ENCODE results near the gene PPIB.

The PPIB gene

DNA sequence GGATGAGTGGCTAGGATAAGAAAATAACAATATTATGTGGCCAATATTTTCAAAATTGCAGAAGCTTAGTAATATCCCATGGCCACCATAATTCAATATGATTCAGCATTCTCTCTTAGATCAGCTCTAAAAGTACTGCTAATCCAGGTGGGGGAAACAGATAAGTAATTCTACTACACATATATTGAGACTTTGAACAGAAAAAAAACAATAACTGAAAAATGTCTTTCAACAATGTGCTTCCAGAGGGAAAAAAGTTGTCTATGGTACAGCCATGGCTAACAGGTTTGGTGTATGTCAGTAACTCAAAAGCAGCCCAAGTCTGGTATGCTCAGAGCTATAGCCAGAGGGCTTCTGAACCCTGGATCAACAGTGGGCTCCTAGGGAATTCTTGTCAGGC lies 42.4 kb upstream of the PPIB start:
- H3K27me3 ChIP-seq (ENCODE audit: insufficient read depth, poor library complexity, severe bottlenecking): no peaks in the 10 kb centered on the region
- no peak overlapping the region for H3K27ac ChIP-seq (ENCODE audit: poor library complexity, severe bottlenecking)

DNA sequence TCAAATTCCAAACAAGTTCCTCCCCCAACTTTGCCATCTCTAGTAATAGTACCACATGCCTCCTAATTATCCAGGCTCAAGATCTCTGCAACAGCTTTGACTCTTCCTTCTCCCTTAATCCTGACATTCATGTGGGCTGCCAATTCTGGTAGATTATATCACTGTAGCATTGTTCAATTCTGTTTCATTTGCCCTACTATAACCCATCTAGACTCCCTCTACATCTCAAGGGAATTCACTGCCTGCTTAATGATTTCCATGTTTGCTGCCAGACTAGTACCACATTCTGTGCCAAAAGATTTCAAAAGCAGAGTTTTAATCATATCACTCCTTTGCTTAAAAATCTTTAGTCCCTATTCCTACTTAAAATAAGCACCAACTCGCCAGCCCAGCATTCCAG lies 34.6 kb upstream of the PPIB start:
- no peaks in the 10 kb centered on the region for H3K27me3 ChIP-seq (ENCODE audit: insufficient read depth, poor library complexity, severe bottlenecking)
- H3K27ac ChIP-seq (ENCODE audit: poor library complexity, severe bottlenecking): no peak overlapping the region
- ATAC-seq (ENCODE audit: low read depth): no peak
- H3K9me3 ChIP-seq (ENCODE audit: severe bottlenecking): no peaks in the 10 kb centered on the region
- TF ChIP-seq, protein P1, sequence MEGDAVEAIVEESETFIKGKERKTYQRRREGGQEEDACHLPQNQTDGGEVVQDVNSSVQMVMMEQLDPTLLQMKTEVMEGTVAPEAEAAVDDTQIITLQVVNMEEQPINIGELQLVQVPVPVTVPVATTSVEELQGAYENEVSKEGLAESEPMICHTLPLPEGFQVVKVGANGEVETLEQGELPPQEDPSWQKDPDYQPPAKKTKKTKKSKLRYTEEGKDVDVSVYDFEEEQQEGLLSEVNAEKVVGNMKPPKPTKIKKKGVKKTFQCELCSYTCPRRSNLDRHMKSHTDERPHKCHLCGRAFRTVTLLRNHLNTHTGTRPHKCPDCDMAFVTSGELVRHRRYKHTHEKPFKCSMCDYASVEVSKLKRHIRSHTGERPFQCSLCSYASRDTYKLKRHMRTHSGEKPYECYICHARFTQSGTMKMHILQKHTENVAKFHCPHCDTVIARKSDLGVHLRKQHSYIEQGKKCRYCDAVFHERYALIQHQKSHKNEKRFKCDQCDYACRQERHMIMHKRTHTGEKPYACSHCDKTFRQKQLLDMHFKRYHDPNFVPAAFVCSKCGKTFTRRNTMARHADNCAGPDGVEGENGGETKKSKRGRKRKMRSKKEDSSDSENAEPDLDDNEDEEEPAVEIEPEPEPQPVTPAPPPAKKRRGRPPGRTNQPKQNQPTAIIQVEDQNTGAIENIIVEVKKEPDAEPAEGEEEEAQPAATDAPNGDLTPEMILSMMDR (IDR thresholded peaks at IDR 0.05; ENCODE audit: poor library complexity, severe bottlenecking): no peak
- no peak for DNase-seq (ENCODE audit: low spot score)
- no peak overlapping the region for H3K4me3 ChIP-seq (ENCODE audit: severe bottlenecking)
- peaks cover 55% of the 10 kb centered on the region for H3K36me3 ChIP-seq (ENCODE audit: low read depth)
- no peaks in the 10 kb centered on the region for H3K4me1 ChIP-seq (ENCODE audit: insufficient read depth, poor library complexity, severe bottlenecking)

More for the DNA sequence above, 42.4 kb upstream of the PPIB start:
- DNase-seq (ENCODE audit: low spot score) (no peak), ATAC-seq (ENCODE audit: low read depth) (no peak)
- Histone ChIP-seq H3K9me3 (ENCODE audit: severe bottlenecking) (no peaks in the 10 kb centered on the region), H3K36me3 (ENCODE audit: low read depth) (peaks cover 66% of the 10 kb centered on the region), H3K4me3 (ENCODE audit: severe bottlenecking) (no peak overlapping the region), H3K4me1 (ENCODE audit: insufficient read depth, poor library complexity, severe bottlenecking) (no peaks in the 10 kb centered on the region)
- TF ChIP-seq, protein P1 (IDR thresholded peaks at IDR 0.05; ENCODE audit: poor library complexity, severe bottlenecking): no peak

DNA sequence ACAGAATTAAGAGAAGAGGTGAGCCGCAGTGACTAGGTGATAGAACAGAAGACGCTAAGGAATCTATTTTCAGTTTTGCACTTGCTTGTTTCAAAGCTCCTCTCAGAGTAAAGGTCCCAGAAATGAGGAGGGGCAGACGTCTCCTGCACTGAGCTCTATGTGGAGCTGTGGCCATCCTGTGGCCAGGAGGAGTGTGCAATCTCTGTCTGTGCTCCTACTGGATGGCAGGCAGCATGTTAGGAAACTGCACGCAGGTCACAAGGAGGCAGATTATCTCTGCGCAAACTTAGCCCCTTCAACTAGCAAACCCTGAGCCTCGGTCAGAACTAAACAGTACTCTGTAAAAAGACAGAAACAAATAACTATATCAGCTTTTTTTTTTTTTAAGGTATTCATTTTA lies 31.1 kb upstream of the PPIB start:
- ATAC-seq (ENCODE audit: low read depth): peak; percentile 29; the same call in 1 of the 3 replicates
- Histone ChIP-seq H3K27ac (ENCODE audit: poor library complexity, severe bottlenecking) (no peak overlapping the region), H3K4me1 (ENCODE audit: insufficient read depth, poor library complexity, severe bottlenecking) (no peaks in the 10 kb centered on the region), H3K9me3 (ENCODE audit: severe bottlenecking) (no peaks in the 10 kb centered on the region), H3K4me3 (ENCODE audit: severe bottlenecking) (no peak overlapping the region), H3K27me3 (ENCODE audit: insufficient read depth, poor library complexity, severe bottlenecking) (no peaks in the 10 kb centered on the region), H3K36me3 (ENCODE audit: low read depth) (peaks cover 27% of the 10 kb centered on the region)
- no peak for DNase-seq (ENCODE audit: low spot score)
- TF ChIP-seq, protein P1 (IDR thresholded peaks at IDR 0.05; ENCODE audit: poor library complexity, severe bottlenecking): peak; percentile 8

DNA sequence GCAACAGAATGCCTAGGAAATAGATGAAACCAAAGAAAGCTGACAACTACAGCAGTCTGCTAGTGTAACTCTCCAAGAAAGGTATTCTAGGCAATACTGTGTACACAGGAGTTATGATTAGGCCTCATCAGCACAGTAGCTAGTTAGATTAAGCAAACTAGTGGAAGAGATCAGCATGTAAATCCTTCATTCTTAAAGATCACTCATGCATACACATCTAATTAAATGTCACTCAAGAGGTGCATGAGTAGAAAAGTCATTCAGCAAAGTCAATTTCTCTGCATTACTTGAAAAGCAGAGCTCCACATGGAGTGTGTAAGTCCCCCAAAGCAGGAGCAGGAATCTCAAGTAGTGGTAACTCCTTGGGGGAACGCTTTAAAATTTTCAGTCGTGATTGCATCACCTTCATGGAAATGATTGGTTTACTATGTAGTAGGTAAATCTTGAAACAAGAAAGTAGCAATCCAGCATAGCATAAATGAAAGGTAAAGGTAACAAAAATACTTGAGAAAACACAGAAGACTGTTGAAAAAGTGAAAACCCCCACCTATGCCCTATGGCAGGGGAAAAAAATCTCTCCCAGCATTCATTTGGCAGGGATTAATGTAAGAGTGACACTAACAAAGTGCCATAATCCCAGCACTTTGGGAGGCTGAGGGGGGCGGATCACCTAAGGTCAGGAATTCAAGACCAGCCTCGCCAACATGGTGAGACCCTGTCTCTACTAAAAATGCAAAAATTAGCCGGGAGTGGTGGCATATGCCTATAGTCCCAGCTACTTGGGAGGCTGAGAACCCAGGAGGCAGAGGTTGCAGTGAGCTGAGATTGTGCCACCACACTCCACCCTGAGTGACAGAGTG lies 29.4 kb upstream of the PPIB start:
- no peaks in the 10 kb centered on the region for H3K9me3 ChIP-seq (ENCODE audit: severe bottlenecking)
- ATAC-seq (ENCODE audit: low read depth) (no peak), DNase-seq (ENCODE audit: low spot score) (no peak)
- TF ChIP-seq, protein P1 (IDR thresholded peaks at IDR 0.05; ENCODE audit: poor library complexity, severe bottlenecking): no peak
- peaks cover 24% of the 10 kb centered on the region for H3K36me3 ChIP-seq (ENCODE audit: low read depth)
- H3K27me3 ChIP-seq (ENCODE audit: insufficient read depth, poor library complexity, severe bottlenecking): no peaks in the 10 kb centered on the region
- no peak overlapping the region for H3K27ac ChIP-seq (ENCODE audit: poor library complexity, severe bottlenecking)
- no peak overlapping the region for H3K4me3 ChIP-seq (ENCODE audit: severe bottlenecking)
- H3K4me1 ChIP-seq (ENCODE audit: insufficient read depth, poor library complexity, severe bottlenecking): peaks cover 17% of the 10 kb centered on the region

All from RWPE2 (cell line).